DND-41 (cell line): ENCODE measurements around the gene SRP68.

Experiments
- EZH2 ChIP-seq: IDR thresholded peaks from 3 replicates; pipeline ENCODE4 v1.6.1; 2012; ENCODE audit warnings: borderline replicate concordance, low read depth, mild to moderate bottlenecking, moderate library complexity, low read length, inconsistent platforms; ENCODE audit not compliant: severe bottlenecking
- TF ChIP-seq, protein P1 (sequence below): IDR thresholded peaks from 2 replicates; pipeline ENCODE4 v1.5.1; 2012; ENCODE audit warnings: borderline replicate concordance, low read length, moderate library complexity, mild to moderate bottlenecking; ENCODE audit not compliant: poor library complexity, severe bottlenecking; ENCODE audit errors: extremely low read depth

GRCh38 chr17:76022285-76022684 lies 50.0 kb downstream of the SRP68 start:
- TF ChIP-seq, protein P1, sequence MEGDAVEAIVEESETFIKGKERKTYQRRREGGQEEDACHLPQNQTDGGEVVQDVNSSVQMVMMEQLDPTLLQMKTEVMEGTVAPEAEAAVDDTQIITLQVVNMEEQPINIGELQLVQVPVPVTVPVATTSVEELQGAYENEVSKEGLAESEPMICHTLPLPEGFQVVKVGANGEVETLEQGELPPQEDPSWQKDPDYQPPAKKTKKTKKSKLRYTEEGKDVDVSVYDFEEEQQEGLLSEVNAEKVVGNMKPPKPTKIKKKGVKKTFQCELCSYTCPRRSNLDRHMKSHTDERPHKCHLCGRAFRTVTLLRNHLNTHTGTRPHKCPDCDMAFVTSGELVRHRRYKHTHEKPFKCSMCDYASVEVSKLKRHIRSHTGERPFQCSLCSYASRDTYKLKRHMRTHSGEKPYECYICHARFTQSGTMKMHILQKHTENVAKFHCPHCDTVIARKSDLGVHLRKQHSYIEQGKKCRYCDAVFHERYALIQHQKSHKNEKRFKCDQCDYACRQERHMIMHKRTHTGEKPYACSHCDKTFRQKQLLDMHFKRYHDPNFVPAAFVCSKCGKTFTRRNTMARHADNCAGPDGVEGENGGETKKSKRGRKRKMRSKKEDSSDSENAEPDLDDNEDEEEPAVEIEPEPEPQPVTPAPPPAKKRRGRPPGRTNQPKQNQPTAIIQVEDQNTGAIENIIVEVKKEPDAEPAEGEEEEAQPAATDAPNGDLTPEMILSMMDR, result no peak
- no peak for TF ChIP-seq EZH2
